Gastrocnemius medialis (tissue), 4 donors: ENCODE results near the gene SEC23IP.

Source experiments
- CTCF ChIP-seq, 5 experiments: fragments of 450-650 bp in 3 of 5; fragments of 200-600 bp in 2 of 5; sonication (generic) in 2 of 5; IDR thresholded peaks in 4 of 5; conservative IDR thresholded peaks in 1 of 5; 1 replicate in 4 of 5; 2 replicates in 1 of 5; pipeline ENCODE4 v1.5.1; 2016 to 2019; ENCODE audit warnings: antibody characterized with exemption in 5 of 5, mild to moderate bottlenecking in 3 of 5, moderate library complexity in 3 of 5
- POLR2A ChIP-seq, 2 donors: fragments of 450-650 bp; IDR thresholded peaks; one replicate each; pipeline ENCODE4 v1.6.1; 2017; ENCODE audit warnings: antibody characterized with exemption in 2 of 2, mild to moderate bottlenecking in 2 of 2, moderate library complexity in 2 of 2

- TF ChIP-seq CTCF (IDR thresholded peaks at IDR 0.05 in 4 of 5, conservative IDR thresholded peaks at IDR 0.05 in 1 of 5) (no peak), POLR2A (IDR thresholded peaks at IDR 0.05) (no peak)
Observed at GRCh38 chr10:119852822-119853221, 39.7 kb upstream of the SEC23IP start.
